Right renal cortex interstitium (tissue), 3 donors: ENCODE measurements around the gene BNIP1. TPM values are rescaled to one million over a fixed set of nuclear protein-coding genes. Genes with fewer than 3 reads are reported as not detected.
"Not testable (repeated sequence)": the region's sequence is repeated elsewhere in the genome, so short reads cannot be mapped to it uniquely, and the experiment has no call there.

Experiments used
- DNase-seq, 3 donors: peaks; one replicate each; pipeline ENCODE4 v3.0.0-alpha.2; 2013; ENCODE audit warnings: low read depth in 3 of 3, low spot score in 2 of 3
- polyA plus RNA-seq, 3 donors: library from polyadenylated mRNA; unstranded; fragments of 120-200 nt; gene quantifications; one replicate each; pipeline ENCODE4 v1.2.1, GENCODE V29; 2013; ENCODE audit not compliant: insufficient read length in 3 of 3

The BNIP1 gene, protein sequence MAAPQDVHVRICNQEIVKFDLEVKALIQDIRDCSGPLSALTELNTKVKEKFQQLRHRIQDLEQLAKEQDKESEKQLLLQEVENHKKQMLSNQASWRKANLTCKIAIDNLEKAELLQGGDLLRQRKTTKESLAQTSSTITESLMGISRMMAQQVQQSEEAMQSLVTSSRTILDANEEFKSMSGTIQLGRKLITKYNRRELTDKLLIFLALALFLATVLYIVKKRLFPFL
- 10 to 100 TPM; 14.5 to 18.6 (median 16.8) TPM for polyA plus RNA-seq

DNA sequence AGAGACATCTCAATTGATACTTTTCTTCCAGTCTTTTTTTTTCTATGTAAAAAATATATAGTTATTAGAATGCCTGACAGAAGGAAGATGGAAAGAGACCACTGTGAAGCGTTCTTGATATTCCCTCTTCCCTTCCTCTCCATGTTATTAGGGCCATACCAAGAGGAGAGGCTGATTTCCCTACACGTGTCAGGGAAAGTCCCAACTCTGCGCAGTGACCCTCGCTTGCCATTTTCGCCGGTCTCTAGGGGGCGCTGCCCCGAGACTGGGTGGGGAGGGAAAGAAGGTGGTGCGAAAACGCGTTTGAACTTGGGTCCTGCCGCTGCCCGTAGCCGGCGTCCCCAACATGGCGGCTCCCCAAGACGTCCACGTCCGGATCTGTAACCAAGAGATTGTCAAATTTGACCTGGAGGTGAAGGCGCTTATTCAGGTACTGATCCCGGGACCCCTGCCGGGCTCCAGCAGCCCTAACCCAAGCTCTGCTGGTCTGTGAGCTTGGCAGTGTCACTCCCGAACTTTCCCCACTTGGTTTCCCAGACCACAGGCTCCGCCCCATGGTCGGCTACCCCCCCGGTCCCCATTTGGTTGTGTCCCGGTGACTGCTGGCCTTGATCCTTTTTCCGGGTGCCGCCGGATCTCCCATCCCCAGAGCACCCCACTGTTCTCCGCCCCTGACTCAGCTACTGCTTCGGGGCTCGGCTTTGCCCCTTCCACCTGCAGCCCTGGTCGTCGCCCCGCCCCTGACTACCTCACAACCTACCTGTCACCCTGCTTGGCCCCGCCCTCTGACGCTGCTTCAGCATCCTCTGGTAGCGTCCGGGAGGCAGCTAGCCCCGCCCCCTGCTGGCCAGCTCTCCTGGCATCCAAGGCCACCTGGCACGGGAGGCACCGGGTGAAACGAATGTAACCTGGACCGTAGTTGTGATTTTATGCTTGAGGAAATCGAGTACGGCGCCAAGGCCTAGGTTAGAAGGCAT lies at the start of gene BNIP1:
Gene BNIP1, plus strand, starts transcription at position 332 of the 977 bp plus-strand sequence. Its CDS starts 15 bp downstream, at position 347.
- DNase-seq = peak; percentile 90 to 95 (median 94)

DNA sequence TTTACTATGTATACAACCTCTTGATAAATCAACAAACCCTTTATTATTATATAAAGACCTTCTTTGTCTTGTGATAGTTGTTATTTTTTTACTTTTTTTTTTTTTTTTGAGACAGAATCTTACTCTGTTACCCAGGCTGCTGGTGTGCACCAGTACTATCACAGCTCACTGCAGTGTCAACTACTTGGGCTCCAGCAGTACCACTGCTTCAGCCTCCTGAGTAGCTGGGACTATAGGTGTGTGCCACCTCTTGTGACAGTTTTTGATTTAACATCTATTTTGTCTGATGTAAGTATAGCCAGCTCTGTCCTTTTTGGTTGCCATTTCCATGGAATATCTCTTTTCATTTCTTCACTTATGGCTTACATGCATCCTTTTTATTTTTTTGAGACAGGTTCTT lies 45.5 kb upstream of the BNIP1 start:
- DNase-seq = no peak

- no peak for DNase-seq
Measured at GRCh38 chr5:173099461-173099860, 44.9 kb upstream of the BNIP1 start.

GRCh38 chr5:173101245-173101644 lies 43.1 kb upstream of the BNIP1 start:
- no peak for DNase-seq

GRCh38 chr5:173103411-173103810 lies 40.9 kb upstream of the BNIP1 start:
- no peak for DNase-seq

DNA sequence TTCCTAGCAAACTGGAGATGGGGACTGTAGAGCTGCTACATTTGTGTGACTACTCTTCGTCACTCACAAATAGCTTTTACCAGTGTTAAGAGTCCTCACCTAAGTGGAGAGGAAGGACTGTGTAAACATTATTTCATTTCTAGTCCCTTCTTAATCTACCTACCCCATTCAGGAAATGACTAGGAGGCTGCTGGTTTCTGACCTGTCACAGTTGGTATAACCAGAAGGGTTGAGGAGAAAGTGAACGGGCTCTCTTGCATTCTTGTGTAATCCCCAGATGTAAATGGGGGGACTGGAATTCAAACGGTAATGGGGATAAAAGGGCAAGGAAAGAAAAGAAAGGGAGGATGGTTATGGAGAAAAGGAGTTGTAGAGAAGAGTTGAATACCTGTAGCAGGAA lies 35.4 kb upstream of the BNIP1 start:
- no peak for DNase-seq

DNA sequence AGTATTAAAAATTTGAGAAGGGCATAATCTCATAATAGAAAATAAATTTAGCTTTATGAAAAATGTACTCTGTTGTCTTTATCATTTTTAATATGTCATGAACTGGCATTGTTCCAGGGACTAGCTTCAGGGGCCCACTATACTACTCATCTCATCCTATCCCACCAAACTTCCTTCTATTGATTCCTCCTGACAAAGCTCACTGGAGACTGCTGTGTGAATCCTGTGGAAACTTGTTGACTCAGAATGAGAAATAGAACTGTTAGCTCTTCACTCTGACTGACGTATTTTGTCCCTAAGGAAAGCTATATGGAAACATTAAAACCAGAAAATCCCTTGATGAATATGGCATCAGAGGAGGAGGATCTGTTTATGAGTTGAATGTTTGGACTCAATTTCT lies 29.8 kb upstream of the BNIP1 start:
- no peak for DNase-seq

DNA sequence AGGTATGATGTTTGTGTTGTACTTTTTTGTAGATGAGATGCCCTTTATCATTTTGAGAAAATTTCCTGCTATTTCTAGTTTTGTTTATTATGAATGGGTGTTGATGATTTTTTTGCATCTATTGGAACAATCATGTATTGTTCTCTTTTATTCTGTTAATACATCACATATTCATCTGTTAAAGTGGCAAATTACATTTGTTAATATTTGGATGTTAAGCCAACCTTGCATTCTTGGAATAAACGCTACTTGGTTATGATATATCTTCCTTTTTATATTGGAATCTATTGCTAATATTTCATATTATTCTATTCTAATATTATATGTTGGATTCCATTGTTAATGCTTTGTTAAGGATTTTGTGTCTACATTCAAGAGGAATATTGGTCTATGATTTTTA lies 24.6 kb upstream of the BNIP1 start:
- DNase-seq = no peak

DNA sequence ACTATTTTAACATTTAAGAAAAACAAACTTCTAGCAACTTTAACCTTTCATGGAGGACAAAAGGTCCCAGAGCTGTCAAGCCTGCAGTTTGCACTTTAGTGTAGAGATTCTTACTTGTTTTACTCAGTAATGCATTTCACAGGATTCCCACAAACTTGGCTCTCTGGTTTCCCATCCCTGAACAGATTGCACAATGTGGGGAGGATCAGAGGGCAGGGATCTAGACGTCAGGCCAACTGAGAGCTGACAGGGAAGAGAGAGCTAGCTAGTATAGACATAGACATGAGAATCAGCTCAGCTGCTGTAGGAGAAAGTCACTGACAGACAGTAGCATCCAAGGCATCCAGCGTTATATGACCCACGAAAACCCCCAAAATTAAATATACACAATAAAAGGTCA lies 20.9 kb upstream of the BNIP1 start:
- no peak for DNase-seq

DNA sequence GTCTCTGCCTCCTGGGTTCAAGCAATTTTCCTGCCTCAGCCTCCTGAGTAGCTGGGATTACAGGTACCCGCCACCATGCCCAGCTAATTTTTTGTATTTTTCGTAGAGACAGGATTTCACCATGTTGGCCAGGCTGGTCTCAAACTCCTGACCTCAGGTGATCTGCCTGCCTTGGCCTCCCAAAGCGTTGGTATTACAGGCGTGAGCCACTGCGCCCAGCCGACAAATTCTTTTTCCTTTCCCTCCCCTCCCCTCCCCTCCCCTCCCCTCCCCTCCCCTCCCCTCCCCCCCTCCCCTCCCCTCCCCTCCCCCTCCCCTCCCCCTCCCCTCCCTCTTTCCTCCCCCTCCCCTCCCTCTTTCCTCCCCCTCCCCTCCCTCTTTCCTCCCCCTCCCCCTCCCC lies 12.2 kb upstream of the BNIP1 start:
- not testable (repeated sequence) for DNase-seq

- DNase-seq = no peak
Measured at GRCh38 chr5:173138707-173139106, 5.6 kb upstream of the BNIP1 start.

GRCh38 chr5:173139631-173140030 lies 4.7 kb upstream of the BNIP1 start:
- DNase-seq = no peak

DNA sequence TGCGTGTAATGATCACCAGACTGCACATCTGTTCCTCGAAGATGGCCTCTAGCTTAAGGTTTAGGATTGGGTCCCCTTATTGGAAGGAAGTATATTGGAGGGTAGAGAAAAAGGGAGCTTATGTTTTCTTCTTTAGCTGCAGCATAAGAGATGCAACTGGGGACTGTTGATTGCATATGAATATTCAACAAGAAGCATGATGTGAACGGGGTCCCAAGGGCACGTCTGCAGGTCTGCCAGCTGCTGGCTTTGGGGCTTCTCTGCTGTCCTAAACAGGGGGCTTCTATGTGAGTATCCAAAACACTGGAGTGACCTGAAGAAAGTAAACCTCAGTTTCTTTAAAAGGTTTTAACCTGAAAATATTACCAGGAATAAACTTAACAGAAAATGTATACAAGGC lies 3.6 kb upstream of the BNIP1 start:
- DNase-seq = no peak

GRCh38 chr5:173143567-173143966 lies 764 bp upstream of the BNIP1 start:
- no peak for DNase-seq

GRCh38 chr5:173148354-173148753 lies 4.0 kb downstream of the BNIP1 start:
- no peak for DNase-seq

DNA sequence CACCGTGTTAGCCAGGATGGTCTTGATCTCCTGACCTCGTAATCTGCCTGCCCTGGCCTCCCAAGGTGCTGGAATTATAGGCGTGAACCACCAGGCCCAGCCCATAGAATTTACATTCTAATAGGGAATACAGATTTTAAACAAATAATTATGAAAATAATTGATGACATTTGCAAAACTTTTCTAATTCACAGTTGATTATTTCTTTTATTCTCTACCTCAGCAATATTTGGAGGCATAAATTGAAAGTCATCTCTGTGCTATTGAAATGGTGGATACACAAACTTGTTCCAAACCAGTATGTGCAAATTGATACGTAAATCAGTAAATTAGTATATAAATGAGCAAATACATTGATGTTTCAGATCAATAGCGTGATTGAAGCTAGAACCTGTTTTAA lies 8.2 kb downstream of the BNIP1 start:
- no peak for DNase-seq

GRCh38 chr5:173153842-173154241 lies 9.5 kb downstream of the BNIP1 start:
- DNase-seq = no peak

- DNase-seq = not testable (repeated sequence)
Measured at GRCh38 chr5:173154619-173155018, 10.3 kb downstream of the BNIP1 start.

- DNase-seq = no peak
Measured at GRCh38 chr5:173155912-173156311, 11.6 kb downstream of the BNIP1 start.

DNA sequence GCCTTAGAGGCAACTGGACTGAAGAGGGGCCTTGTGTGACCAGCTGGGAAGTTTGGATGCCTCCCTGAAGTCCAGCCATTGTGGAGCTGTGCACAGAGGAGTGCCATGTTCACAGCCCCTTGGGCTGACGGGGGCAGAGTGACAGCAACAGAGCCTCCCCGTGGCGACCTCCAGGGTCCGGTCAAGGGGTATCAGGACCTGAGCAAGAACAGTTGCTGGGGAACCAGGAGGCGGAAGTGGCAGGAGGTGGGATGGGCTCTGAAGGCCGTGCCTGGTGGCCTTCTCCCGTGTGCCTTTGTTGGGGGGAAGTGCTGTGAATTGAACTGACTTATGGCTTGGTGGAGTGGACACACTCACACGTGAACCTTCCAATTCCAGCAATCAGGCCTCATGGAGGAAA lies 14.0 kb downstream of the BNIP1 start:
- no peak for DNase-seq

DNA sequence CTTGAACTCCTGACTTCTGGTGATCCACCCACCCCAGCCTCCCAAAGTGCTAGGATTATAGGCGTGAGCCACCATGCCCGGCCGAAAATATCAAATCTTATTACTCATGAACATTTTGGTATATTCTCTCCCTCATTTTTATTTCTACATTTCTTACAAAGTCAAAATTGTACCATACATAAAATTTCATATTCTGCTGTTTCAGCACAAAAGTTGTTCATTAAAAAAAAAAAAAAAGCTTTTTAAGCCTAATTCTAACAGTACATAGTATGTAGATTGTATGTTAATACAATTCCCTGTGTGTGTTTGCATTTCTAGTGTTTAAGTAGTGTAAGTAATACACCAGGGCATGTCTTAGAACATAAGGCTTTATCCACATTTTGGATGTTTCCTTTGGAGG lies 14.9 kb downstream of the BNIP1 start:
- DNase-seq = no peak

DNA sequence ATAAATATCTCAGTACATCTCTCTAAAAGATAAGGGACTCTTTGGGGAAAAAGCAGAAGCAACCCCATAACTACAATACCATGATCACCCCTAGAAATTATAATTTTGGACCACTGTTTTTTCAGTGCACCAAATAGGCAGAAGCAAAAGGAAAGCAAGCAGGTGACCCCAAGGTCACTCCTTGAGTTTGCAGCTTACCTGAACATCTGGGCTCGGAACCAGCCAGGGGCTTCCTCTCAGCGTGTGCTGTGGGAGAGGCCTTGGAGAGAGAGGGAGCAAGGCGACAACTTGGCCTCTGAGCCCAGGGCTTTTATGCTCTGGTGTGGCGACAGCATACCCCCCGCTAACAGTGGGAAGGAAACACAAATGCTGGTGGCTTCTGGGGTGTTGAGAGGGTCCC lies 16.8 kb downstream of the BNIP1 start:
- no peak for DNase-seq
